IPS-20b (cell line): ENCODE measurements around the gene CD1D.
"Not testable (repeated sequence)": the region's sequence is repeated elsewhere in the genome, so short reads cannot be mapped to it uniquely, and the experiment has no call there.

ENCODE experiments used
- H3K27ac ChIP-seq: one replicate; pipeline ENCODE4 v1.5.1; 2013; ENCODE audit warnings: low read length
- H3K27me3 ChIP-seq: 2 replicates; pipeline ENCODE4 v1.6.1; 2013; ENCODE audit warnings: mild to moderate bottlenecking, low read length, inconsistent platforms; ENCODE audit not compliant: insufficient read depth
- H3K36me3 ChIP-seq: 2 replicates; pipeline ENCODE4 v1.6.1; 2013; ENCODE audit warnings: low read depth, mild to moderate bottlenecking, inconsistent platforms, low read length, moderate library complexity; ENCODE audit not compliant: insufficient read depth
- H3K4me1 ChIP-seq: 2 replicates; pipeline ENCODE4 v1.6.1; 2013; ENCODE audit warnings: mild to moderate bottlenecking, control low read depth, inconsistent platforms, low read length, moderate library complexity; ENCODE audit not compliant: insufficient read depth
- H3K4me3 ChIP-seq: 2 replicates; pipeline ENCODE4 v1.5.1; 2013; ENCODE audit warnings: mild to moderate bottlenecking, low read length, inconsistent platforms
- H3K9ac ChIP-seq: 2 replicates; pipeline ENCODE4 v1.6.1; 2013; ENCODE audit warnings: low read depth, mild to moderate bottlenecking, inconsistent platforms, low read length, moderate library complexity
- H3K9me3 ChIP-seq: 2 replicates; pipeline ENCODE4 v1.6.1; 2013; ENCODE audit warnings: mild to moderate bottlenecking, low read depth, low read length, inconsistent platforms; ENCODE audit not compliant: insufficient read depth

Gene CD1D

GRCh38 chr1:158176849-158177699 is 3.6 kb upstream of the CD1D start:
- H3K9me3 ChIP-seq, H3K9ac ChIP-seq, H3K36me3 ChIP-seq, H3K4me1 ChIP-seq, H3K4me3 ChIP-seq, H3K27ac ChIP-seq: not testable (repeated sequence)
- peaks cover 43% of the 10 kb centered on the region for H3K27me3 ChIP-seq

- H3K4me3 ChIP-seq = no peak overlapping the region
- no peaks in the 10 kb centered on the region for H3K9me3 ChIP-seq
- no peaks in the 10 kb centered on the region; the same call in 1 of the 2 replicates for H3K4me1 ChIP-seq
- H3K9ac ChIP-seq = no peak overlapping the region
- H3K27ac ChIP-seq = no peak overlapping the region
- no peaks in the 10 kb centered on the region for H3K36me3 ChIP-seq
- H3K27me3 ChIP-seq = peaks cover 51% of the 10 kb centered on the region
Observed at GRCh38 chr1:158177700-158178450, 2.8 kb upstream of the CD1D start.

- Histone ChIP-seq H3K9ac (no peak overlapping the region), H3K27me3 (peaks cover 67% of the 10 kb centered on the region), H3K4me3 (no peak overlapping the region), H3K27ac (no peak overlapping the region), H3K36me3 (no peaks in the 10 kb centered on the region), H3K9me3 (no peaks in the 10 kb centered on the region), H3K4me1 (no peaks in the 10 kb centered on the region; the same call in 1 of the 2 replicates)
Observed at GRCh38 chr1:158179301-158180041, 1.2 kb upstream of the CD1D start.

GRCh38 chr1:158181577-158181922 is 855 bp downstream of the CD1D start:
- Histone ChIP-seq H3K9me3 (no peaks in the 10 kb centered on the region), H3K27ac (no peak overlapping the region), H3K4me3 (peak overlapping the region; percentile 66), H3K27me3 (peaks cover 76% of the 10 kb centered on the region), H3K4me1 (peaks cover 11% of the 10 kb centered on the region), H3K9ac (peak overlapping the region; percentile 21; the same call in 1 of the 2 replicates), H3K36me3 (no peaks in the 10 kb centered on the region)

GRCh38 chr1:158185770-158186169 is 5.1 kb downstream of the CD1D start:
- Histone ChIP-seq H3K27me3 (peaks cover 46% of the 10 kb centered on the region), H3K36me3 (no peaks in the 10 kb centered on the region), H3K4me1 (peaks cover 13% of the 10 kb centered on the region), H3K9ac (no peak overlapping the region), H3K9me3 (no peaks in the 10 kb centered on the region), H3K27ac (no peak overlapping the region), H3K4me3 (no peak overlapping the region)

- Histone ChIP-seq H3K9me3 (no peaks in the 10 kb centered on the region), H3K4me1 (peaks cover 18% of the 10 kb centered on the region), H3K27me3 (peaks cover 42% of the 10 kb centered on the region), H3K4me3 (no peak overlapping the region), H3K27ac (no peak overlapping the region), H3K9ac (no peak overlapping the region), H3K36me3 (no peaks in the 10 kb centered on the region)
Observed at GRCh38 chr1:158186180-158186579, 5.5 kb downstream of the CD1D start.

GRCh38 chr1:158188611-158189010 is 7.9 kb downstream of the CD1D start:
- Histone ChIP-seq H3K4me1 (peaks cover 29% of the 10 kb centered on the region), H3K4me3 (no peak overlapping the region), H3K9me3 (no peaks in the 10 kb centered on the region), H3K27me3 (peaks cover 18% of the 10 kb centered on the region), H3K27ac (no peak overlapping the region), H3K36me3 (no peaks in the 10 kb centered on the region), H3K9ac (no peak overlapping the region)

- no peak overlapping the region for H3K9ac ChIP-seq
- no peak overlapping the region for H3K4me3 ChIP-seq
- peaks cover 29% of the 10 kb centered on the region for H3K4me1 ChIP-seq
- peaks cover 8% of the 10 kb centered on the region; the same call in 1 of the 2 replicates for H3K27me3 ChIP-seq
- no peaks in the 10 kb centered on the region for H3K9me3 ChIP-seq
- H3K27ac ChIP-seq = no peak overlapping the region
- H3K36me3 ChIP-seq = no peaks in the 10 kb centered on the region
Observed at GRCh38 chr1:158189624-158190023, 8.9 kb downstream of the CD1D start.

GRCh38 chr1:158191299-158191698 is 10.6 kb downstream of the CD1D start:
- H3K9ac ChIP-seq = no peak overlapping the region
- H3K4me1 ChIP-seq = peaks cover 21% of the 10 kb centered on the region

GRCh38 chr1:158196461-158196860 is 15.8 kb downstream of the CD1D start:
- H3K9ac ChIP-seq = no peak overlapping the region
- H3K27ac ChIP-seq = no peak overlapping the region
- H3K4me1 ChIP-seq = peaks cover 10% of the 10 kb centered on the region; the same call in 1 of the 2 replicates
- no peaks in the 10 kb centered on the region for H3K9me3 ChIP-seq
- H3K4me3 ChIP-seq = no peak overlapping the region
- H3K36me3 ChIP-seq = no peaks in the 10 kb centered on the region
- no peaks in the 10 kb centered on the region for H3K27me3 ChIP-seq

More at GRCh38 chr1:158191299-158191698, 10.6 kb downstream of the CD1D start:
- H3K9me3 ChIP-seq = no peaks in the 10 kb centered on the region
- H3K36me3 ChIP-seq = no peaks in the 10 kb centered on the region
- H3K27ac ChIP-seq = no peak overlapping the region
- H3K27me3 ChIP-seq = no peaks in the 10 kb centered on the region
- no peak overlapping the region for H3K4me3 ChIP-seq

- Histone ChIP-seq H3K4me1 (no peaks in the 10 kb centered on the region), H3K36me3 (no peaks in the 10 kb centered on the region), H3K27ac (no peak overlapping the region), H3K9ac (no peak overlapping the region), H3K4me3 (no peak overlapping the region), H3K27me3 (no peaks in the 10 kb centered on the region), H3K9me3 (no peaks in the 10 kb centered on the region)
Observed at GRCh38 chr1:158199849-158200248, 19.2 kb downstream of the CD1D start.
